GM19238 (cell line): ENCODE results near the gene MAML3.

Experiments used
- DNase-seq: peaks from one replicate; pipeline ENCODE4 v3.0.0; 2011; ENCODE audit warnings: low spot score; ENCODE audit not compliant: insufficient read length

MAML3 gene

DNA sequence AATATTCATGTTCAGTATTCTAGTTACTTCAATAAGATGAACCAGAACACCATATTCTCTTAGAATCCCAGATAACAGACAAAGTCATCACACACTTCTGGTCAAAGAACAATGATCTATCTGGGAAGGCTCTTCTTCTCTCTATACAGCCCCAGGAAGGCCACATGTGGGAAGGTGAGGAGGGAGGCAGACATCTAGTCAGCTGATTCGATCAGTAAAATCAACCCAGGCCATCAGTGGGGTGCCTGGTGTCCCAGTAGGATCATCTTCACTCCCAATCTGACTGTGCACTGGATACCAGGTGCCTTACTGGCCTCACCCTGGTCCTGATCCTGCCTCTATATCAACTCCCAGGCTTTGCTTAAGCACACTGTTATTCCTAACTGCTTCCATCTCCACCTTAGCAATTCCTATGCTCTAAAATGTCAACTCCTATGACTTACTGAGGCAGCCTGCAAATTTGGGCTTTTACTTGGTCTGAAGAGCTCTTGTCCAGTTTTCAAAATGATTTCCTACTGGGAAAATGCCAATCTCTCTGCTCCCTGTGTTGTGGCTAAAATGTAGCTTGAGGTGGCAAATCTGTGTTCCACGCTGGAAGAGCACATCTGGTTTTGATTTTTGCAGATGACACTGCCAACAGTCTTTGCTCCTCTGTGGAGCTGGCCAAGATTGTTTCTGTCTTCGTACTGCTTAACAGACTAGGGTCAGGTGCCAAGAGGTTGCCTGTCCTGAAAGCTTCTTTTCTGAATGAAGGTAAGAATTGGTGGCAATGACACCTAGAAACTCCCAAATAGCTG, 359.6 kb downstream of the MAML3 start:
- DNase-seq: no peak

DNA sequence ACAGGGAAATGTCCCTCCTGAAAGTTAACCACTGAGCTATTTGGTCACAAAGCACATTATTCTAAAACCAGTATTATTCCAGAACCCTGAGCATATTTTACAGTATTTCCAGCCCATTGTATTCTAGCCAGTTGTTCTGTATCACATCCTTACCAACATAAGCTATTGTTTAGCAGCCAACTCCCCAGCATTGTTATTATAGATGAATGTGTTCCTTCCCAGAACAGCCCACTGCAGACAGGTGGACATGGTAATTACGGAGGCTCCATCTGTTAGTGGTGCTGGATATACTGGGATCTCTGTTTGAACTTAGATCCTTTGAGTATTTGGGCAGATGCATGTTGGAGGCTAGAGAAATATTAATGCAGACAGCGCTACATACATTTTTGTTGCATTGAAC, 362.3 kb downstream of the MAML3 start:
- no peak for DNase-seq

- no peak for DNase-seq
Measured at GRCh38 chr4:139790291-139790690, 363.7 kb downstream of the MAML3 start.

DNA sequence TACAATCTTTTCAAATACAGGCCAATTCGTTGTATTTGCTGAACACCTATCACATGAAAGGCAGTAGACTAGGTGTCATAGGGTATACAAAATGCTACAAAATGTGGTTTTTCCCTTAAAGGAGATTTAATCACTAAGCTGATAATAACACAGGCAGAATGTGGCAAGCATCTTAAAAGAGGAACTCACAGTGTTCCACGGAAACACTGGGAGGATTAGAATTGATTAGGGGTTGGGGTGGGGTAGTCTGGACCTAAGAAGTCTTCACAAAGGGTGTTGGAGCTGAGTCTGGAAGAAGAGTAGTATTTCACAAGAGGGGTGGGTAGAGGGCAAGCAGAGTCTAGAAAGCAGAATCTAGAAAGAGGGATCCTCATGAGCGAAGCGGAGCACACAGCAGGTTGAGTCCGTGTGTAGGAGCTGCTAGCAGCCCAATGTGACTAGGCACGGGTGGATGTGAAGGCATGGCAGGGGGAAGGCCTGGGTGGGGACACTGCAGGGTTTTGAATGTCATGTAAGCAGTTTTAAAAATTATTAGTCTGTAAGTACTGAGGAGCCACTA, 364.8 kb downstream of the MAML3 start:
- no peak for DNase-seq

DNA sequence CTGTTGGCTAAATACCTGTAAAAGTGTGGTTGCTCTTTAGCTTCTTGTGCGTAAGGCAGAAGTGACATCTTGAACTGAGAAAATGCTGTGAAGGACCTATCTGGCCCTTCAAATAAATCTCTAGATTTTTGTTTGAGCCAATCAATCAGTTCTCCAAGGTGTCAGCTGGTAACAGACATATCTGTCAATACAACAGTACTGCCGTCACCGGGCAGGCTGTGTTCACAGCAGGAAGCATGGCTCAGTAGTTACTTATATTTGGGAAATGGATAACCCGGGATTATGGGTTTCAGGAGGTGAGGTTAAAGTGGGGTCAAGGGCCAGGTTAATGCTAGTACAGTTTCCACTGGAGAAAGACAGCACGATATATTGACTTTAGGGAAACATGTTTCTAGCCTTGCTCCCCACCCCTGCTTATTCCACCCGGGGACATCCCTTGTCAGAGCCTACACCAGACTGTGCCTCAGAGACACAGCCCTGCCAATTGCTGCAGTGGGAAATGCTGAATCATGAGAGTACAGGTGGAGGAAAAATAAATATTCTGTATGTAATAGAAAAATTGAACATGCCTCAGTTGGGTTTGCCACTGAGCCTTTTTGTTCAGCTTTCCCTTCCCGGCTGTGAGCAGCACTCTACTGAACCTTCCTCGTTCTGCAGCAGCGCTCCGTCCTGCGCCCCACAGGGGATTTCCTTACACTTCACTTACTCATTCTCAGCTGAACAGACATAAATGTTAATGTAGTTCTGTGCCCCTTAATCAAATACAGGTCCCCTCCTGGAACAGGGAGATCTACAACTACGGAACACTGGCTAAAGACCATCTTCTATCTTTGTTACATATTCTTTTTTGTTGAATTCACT, 367.3 kb downstream of the MAML3 start:
- no peak for DNase-seq

- no peak for DNase-seq
Measured at GRCh38 chr4:139785356-139785755, 368.6 kb downstream of the MAML3 start.

- DNase-seq: no peak
Measured at GRCh38 chr4:139783741-139784484, 370.1 kb downstream of the MAML3 start.

DNA sequence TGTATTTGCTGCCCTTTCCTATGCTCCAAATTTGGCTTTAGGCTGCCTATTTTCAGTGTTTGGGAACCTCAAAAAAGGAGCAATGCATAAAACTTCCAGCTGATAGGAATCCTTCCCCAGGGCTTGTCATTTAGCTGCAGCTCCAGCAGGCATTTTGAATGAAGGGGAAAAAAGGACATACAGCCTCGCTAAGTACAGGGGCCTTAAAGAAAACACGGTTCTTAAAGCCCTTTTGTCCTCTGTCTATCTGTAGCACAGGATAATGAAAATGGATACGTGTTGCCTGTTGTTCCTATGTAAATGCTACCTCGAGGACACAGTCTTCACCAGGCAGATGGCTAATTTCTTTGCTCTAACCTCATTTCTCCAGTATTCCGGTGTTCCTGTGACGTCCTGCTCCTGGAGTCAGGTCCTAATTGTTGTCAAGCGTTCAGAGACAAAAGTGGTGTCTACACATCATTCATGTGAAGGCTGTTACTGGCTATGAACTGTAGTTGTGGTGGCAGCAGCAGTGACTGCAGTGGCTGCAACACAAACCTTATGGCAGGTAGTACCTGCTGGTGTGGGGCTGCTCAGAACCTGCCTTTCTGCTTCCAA, 371.0 kb downstream of the MAML3 start:
- no peak for DNase-seq

DNA sequence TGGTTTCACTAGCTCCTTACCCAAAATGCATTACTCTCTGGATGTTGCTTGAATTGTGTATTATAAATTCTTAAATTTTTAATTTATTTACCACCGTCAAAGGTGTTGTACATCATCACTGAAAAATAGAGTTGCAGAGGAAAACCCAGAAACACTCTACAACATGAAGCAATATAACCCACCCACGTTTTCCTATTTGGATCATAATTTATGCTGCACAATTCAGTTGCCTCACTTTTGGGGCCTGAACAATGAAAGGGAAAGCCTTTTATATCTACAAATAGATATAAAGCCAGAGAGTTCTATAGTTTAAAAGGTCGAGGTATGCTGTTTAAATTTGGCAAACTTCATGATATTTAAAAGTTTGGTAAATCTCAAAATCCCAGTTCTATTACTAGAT, 372.9 kb downstream of the MAML3 start:
- no peak for DNase-seq

DNA sequence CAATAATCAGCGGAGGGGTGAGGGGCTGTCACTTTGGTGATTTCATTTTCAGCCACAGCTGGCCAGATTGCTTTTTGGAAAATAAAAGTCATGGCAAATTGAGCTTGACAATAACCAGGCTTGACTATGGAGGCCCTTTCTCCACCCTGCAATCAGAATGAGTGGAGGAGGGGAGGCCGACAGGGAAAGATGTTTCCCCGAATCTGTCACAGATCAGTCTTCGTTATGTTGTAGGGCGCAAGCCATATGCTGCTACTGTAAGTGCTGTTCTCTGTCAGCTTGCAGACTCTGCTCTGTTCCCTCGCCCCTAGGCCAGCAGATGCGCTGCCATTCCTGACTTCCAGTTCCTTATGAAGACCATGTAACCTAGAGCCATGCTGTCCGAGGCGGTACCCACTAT, 374.3 kb downstream of the MAML3 start:
- DNase-seq: no peak

GRCh38 chr4:139777757-139778156, 376.2 kb downstream of the MAML3 start:
- DNase-seq: no peak

- no peak for DNase-seq
Measured at GRCh38 chr4:139776235-139776634, 377.7 kb downstream of the MAML3 start.

DNA sequence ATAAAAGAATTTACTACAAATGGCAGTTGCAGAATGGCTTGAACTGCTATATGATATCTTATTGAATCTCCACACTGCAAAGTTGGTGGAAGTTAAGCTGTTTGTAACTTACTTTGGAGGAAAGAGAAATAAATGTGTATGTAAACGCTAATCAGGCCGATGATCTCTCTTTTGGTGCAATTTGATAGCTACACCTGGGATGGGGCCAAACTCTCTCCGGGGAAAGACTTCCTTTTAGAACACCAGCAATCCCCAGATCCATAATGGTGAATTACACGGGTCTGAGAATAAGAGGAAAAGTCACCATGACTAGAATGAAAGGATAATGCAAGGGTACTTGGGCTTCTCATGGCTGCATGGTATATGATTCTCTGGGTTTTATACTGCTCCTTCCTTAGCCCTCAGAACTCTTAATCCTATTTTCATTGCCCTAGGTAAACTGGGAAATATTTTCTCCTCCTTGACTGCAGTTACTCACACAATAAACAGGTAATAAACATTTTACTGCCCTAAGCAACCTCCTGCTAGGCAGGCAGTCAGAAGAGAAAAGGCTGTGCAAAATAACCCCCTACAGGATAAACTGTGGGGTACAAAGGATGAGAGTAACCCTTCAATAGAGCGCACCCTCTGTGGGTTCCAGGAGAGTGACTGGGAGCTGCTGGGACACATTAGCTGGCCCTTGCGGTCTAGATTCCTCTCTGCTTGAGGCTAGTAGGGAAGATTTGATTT, 379.1 kb downstream of the MAML3 start:
- no peak for DNase-seq

DNA sequence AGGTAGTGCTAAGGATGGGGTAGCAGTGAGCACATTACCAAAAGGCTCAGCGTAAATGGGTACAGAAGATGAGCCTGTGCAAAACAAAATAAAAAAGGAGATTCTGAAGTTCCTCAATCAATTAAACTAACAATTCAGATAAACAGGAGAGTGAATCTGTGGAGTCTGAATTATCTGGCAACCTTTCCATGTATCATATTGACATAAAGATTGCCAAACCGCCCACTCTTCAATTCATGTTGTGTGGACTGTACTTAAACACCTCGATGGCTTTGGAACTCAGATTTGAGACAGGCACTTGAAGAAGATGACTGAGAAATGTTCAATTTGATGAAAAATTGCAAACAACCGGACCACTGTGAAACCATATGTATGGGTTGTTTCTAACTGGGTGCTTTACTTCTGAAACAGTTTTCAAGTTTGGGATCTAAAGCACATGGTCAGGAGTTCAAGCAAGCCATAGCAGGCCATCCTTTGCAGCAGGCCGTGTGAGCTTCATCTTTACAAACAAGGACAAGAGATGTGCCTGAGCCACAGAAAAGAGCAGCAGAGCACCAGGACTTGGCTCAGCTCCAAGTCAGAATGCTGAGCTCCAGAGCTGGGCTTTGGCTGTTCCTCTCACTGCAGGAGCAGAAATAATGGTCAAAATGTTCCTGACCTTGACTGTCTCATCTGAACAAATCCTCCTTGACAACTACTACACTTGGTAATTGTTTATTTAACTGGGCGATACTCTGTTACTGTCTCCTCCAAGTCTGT, 380.2 kb downstream of the MAML3 start:
- DNase-seq: no peak

GRCh38 chr4:139770361-139770760, 383.6 kb downstream of the MAML3 start:
- DNase-seq: no peak

DNA sequence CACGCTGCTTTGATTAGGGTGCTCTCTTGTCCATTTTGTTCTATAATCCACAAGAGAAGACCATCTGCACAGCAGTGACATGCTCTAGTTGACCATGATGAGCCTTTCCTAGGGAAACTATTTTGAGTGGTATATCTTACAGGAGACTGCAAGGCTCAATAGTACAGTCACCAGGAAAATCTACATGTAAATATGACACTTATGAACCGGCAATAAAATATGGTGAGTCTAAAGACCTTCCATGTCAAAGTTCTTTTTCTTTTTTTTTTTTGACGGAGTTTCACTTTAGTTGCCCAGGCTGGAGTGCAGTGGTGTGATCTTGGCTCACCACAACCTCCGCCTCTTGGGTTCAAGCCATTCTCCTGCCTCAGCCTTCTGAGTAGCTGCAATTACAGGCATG, 384.6 kb downstream of the MAML3 start:
- no peak for DNase-seq

- no peak for DNase-seq
Measured at GRCh38 chr4:139768896-139769295, 385.1 kb downstream of the MAML3 start.

DNA sequence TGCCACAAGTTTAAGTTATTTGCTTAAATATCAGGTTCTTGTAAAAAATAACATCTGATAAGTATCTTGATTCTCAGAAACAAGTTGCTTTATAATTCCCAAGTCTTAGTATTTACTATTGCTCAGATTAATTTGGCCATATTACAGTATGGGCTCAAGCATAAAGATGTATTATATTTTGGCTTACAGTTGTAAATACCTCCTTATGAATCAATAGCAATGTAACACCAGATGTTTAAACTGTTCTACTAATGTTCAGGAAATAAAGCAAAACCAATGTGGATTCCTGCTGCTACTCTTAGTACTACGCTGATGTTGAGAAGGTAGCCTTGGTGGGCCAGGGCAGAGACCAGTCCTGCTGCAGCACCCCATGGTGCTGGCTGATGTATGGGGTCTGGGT, 385.6 kb downstream of the MAML3 start:
- no peak for DNase-seq

- no peak for DNase-seq
Measured at GRCh38 chr4:139767585-139767984, 386.4 kb downstream of the MAML3 start.

DNA sequence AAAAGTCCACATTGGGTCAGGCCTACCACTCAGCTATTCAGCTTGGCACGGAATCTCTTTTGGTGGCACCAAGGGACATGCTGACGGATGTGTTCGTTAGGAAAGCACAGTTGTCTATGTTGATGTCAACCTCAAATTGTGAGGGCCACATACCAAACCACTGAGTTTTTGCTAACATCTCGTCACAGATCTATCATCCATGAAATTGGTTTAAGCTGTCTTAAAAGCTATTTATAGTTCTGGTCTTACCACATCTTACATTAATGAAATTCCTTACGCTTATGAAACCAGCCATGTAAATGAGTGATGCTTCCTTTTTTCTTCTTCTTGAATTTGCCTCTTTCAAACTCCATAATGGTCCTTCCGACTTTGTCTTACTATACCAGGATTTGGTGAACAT, 386.8 kb downstream of the MAML3 start:
- DNase-seq: no peak
